HEK293 (cell line): Measurements from ENCODE around the gene UBE2D2.
A peak's percentile ranks its signal among the peaks of the same experiment; 100 is the strongest.

ENCODE experiments used
- HOXD13 ChIP-seq: sonication (generic); formaldehyde crosslinking; IDR thresholded peaks from 2 replicates; pipeline ENCODE4 v1.8.0; 2022; ENCODE audit warnings: missing genetic modification reagents, borderline replicate concordance
- PRDM10 ChIP-seq: fragments of 450-650 bp; formaldehyde crosslinking; IDR thresholded peaks from 2 replicates; pipeline ENCODE4 v1.5.1; 2016; ENCODE audit warnings: missing biosample characterization, missing genetic modification characterization
- SP7 ChIP-seq: fragments of 450-650 bp; formaldehyde crosslinking; IDR thresholded peaks from 2 replicates; pipeline ENCODE4 v1.5.1; 2016; ENCODE audit warnings: missing biosample characterization, missing genetic modification characterization
- ZBTB11 ChIP-seq: fragments of 450-650 bp; formaldehyde crosslinking; conservative IDR thresholded peaks from 2 replicates; pipeline ENCODE4 v1.5.1; 2016; ENCODE audit warnings: low read depth, missing biosample characterization, missing genetic modification characterization
- ZBTB48 ChIP-seq: fragments of 450-650 bp; formaldehyde crosslinking; IDR thresholded peaks from 2 replicates; pipeline ENCODE4 v1.5.1; 2016; ENCODE audit warnings: missing biosample characterization, missing genetic modification characterization
- ZBTB7A ChIP-seq: fragments of 450-650 bp; formaldehyde crosslinking; IDR thresholded peaks from 2 replicates; pipeline ENCODE4 v1.5.1; 2016; ENCODE audit warnings: low read depth, missing biosample characterization, missing genetic modification characterization
- ZEB2 ChIP-seq: fragments of 450-650 bp; formaldehyde crosslinking; IDR thresholded peaks from 2 replicates; pipeline ENCODE4 v1.5.1; 2016; ENCODE audit warnings: missing biosample characterization, missing genetic modification characterization
- ZNF121 ChIP-seq: fragments of 450-650 bp; formaldehyde crosslinking; IDR thresholded peaks from 2 replicates; pipeline ENCODE4 v1.5.1; 2016; ENCODE audit warnings: missing biosample characterization, missing genetic modification characterization
- ZNF148 ChIP-seq: fragments of 450-650 bp; formaldehyde crosslinking; IDR thresholded peaks from 2 replicates; pipeline ENCODE4 v1.5.0; 2017; ENCODE audit warnings: missing biosample characterization, missing genetic modification characterization, borderline replicate concordance
- ZNF157 ChIP-seq: fragments of 450-650 bp; formaldehyde crosslinking; IDR thresholded peaks from 2 replicates; pipeline ENCODE4 v1.5.1; 2016; ENCODE audit warnings: missing biosample characterization, missing genetic modification characterization
- ZNF174 ChIP-seq: fragments of 450-650 bp; formaldehyde crosslinking; IDR thresholded peaks from 2 replicates; pipeline ENCODE4 v1.5.0; 2017; ENCODE audit warnings: missing biosample characterization, mild to moderate bottlenecking, missing genetic modification characterization
- ZNF280C ChIP-seq: fragments of 450-650 bp; formaldehyde crosslinking; IDR thresholded peaks from 2 replicates; pipeline ENCODE4 v1.5.1; 2016; ENCODE audit warnings: missing biosample characterization, missing genetic modification characterization
- ZNF280D ChIP-seq: fragments of 450-650 bp; formaldehyde crosslinking; IDR thresholded peaks from 2 replicates; pipeline ENCODE4 v1.5.1; 2016; ENCODE audit warnings: missing biosample characterization, missing genetic modification characterization
- ZNF324 ChIP-seq: fragments of 450-650 bp; formaldehyde crosslinking; IDR thresholded peaks from 2 replicates; pipeline ENCODE4 v1.5.1; 2016; ENCODE audit warnings: missing biosample characterization, missing genetic modification characterization
- ZNF335 ChIP-seq: fragments of 450-650 bp; formaldehyde crosslinking; conservative IDR thresholded peaks from 2 replicates; pipeline ENCODE4 v1.5.1; 2016; ENCODE audit warnings: missing biosample characterization, missing genetic modification characterization
- ZNF37A ChIP-seq: fragments of 450-650 bp; IDR thresholded peaks from 2 replicates; pipeline ENCODE4 v1.5.1; 2018; ENCODE audit warnings: missing biosample characterization, missing genetic modification characterization
- ZNF549 ChIP-seq: fragments of 450-650 bp; IDR thresholded peaks from 2 replicates; pipeline ENCODE4 v1.5.1; 2018; ENCODE audit warnings: missing biosample characterization, missing genetic modification characterization, mild to moderate bottlenecking, inconsistent platforms, moderate library complexity
- ZNF561 ChIP-seq: fragments of 450-650 bp; IDR thresholded peaks from 2 replicates; pipeline ENCODE4 v1.5.1; 2018; ENCODE audit warnings: missing biosample characterization, missing genetic modification characterization, borderline replicate concordance
- ZNF571 ChIP-seq: fragments of 450-650 bp; formaldehyde crosslinking; IDR thresholded peaks from 2 replicates; pipeline ENCODE4 v1.5.0; 2017; ENCODE audit warnings: missing biosample characterization, missing genetic modification characterization
- ZNF624 ChIP-seq: fragments of 450-650 bp; formaldehyde crosslinking; IDR thresholded peaks from 2 replicates; pipeline ENCODE4 v1.5.1; 2017; ENCODE audit warnings: missing biosample characterization, missing genetic modification characterization
- ZNF629 ChIP-seq: fragments of 450-650 bp; formaldehyde crosslinking; IDR thresholded peaks from 2 replicates; pipeline ENCODE4 v1.5.1; 2017; ENCODE audit warnings: missing biosample characterization, missing genetic modification characterization
- ZNF658 ChIP-seq: fragments of 450-650 bp; formaldehyde crosslinking; IDR thresholded peaks from 2 replicates; pipeline ENCODE4; 2016; ENCODE audit warnings: missing biosample characterization, missing genetic modification characterization
- ZNF768 ChIP-seq: fragments of 450-650 bp; formaldehyde crosslinking; IDR thresholded peaks from 2 replicates; pipeline ENCODE4 v1.5.1; 2018; ENCODE audit warnings: missing biosample characterization, mild to moderate bottlenecking, missing genetic modification characterization
- ZNF776 ChIP-seq: fragments of 450-650 bp; formaldehyde crosslinking; IDR thresholded peaks from 2 replicates; pipeline ENCODE4 v1.5.0; 2017; ENCODE audit warnings: missing biosample characterization, missing genetic modification characterization, borderline replicate concordance

UBE2D2 gene

GRCh38 chr5:139649082-139649991 lies 88.2 kb downstream of the UBE2D2 start (continued):
- TF ChIP-seq ZNF324 (tag by site-specific recombination) (0 out of 2 replicates have a peak, but pooled peaks have one; percentile 22), ZNF629 (tag by site-specific recombination) (no peak), SP7 (tag by site-specific recombination) (peak; percentile 36), ZBTB48 (no peak), ZNF549 (tag by site-specific recombination) (no peak), ZNF121 (tag by site-specific recombination) (no peak), ZEB2 (peak; percentile 60; the same call in 1 of the 2 replicates), ZNF280C (tag by site-specific recombination) (no peak), ZNF658 (tag by site-specific recombination) (no peak), ZNF37A (tag by site-specific recombination) (no peak), HOXD13 (CRISPR knock-in tag) (no peak), ZNF157 (no peak), ZNF174 (no peak), ZNF624 (tag by site-specific recombination) (no peak), ZBTB11 (tag by site-specific recombination) (no peak), ZNF148 (tag by site-specific recombination) (no peak), ZNF335 (peak; percentile 88), PRDM10 (tag by site-specific recombination) (peak; percentile 51), ZNF768 (tag by site-specific recombination) (no peak), ZNF571 (tag by site-specific recombination) (no peak), ZBTB7A (tag by site-specific recombination) (peak; percentile 64; the same call in 1 of the 2 replicates), ZNF280D (no peak), ZNF776 (tag by site-specific recombination) (no peak), ZNF561 (tag by site-specific recombination) (0 out of 2 replicates have a peak, but pooled peaks have one; percentile 48)
